Activated CD4-positive, alpha-beta T cell treated with anti-CD3 and anti-CD28 coated beads for 36 hours (primary cell): Measurements from ENCODE around the gene APOBR. TPM values are rescaled to one million over a fixed set of nuclear protein-coding genes. Genes with fewer than 3 reads are reported as not detected.
A peak's percentile ranks its signal among the peaks of the same experiment; 100 is the strongest.

Source experiments
- ATAC-seq: fragments of 200-7000 bp; cut with Tn5 transposase; one replicate; pipeline ENCODE4 v1.10.0; 2021; ENCODE audit warnings: mild to moderate bottlenecking, moderate library complexity
- CTCF ChIA-PET: fragments of 350-600 bp; sonication (Branson Sonifier 250); formaldehyde crosslinking; loops from one replicate; lab custom pipeline; 2021; ENCODE audit warnings: antibody characterized with exemption; lab: Charles Lee
- POLR2A ChIA-PET: fragments of 350-600 bp; sonication (Branson Sonifier 250); formaldehyde crosslinking; loops from one replicate; lab custom pipeline; 2021; ENCODE audit warnings: antibody characterized with exemption, inconsistent platforms; lab: Charles Lee
- DNase-seq: peaks from one replicate; pipeline ENCODE4 v3.0.0-alpha.2; 2020
- H3K27ac Mint-ChIP-seq: one replicate; pipeline ENCODE4 v1.8.0; 2021; ENCODE audit warnings: mixed read lengths
- H3K27me3 Mint-ChIP-seq: one replicate; pipeline ENCODE4 v1.8.0; 2021; ENCODE audit warnings: mixed read lengths
- H3K36me3 Mint-ChIP-seq: one replicate; pipeline ENCODE4 v1.8.0; 2021; ENCODE audit warnings: low read depth, mixed read lengths
- H3K4me1 Mint-ChIP-seq: one replicate; pipeline ENCODE4 v1.8.0; 2021; ENCODE audit warnings: mixed read lengths
- H3K4me3 Mint-ChIP-seq: one replicate; pipeline ENCODE4 v1.8.0; 2021; ENCODE audit warnings: mild to moderate bottlenecking, moderate library complexity, mixed read lengths
- H3K9me3 Mint-ChIP-seq: one replicate; pipeline ENCODE4 v1.8.0; 2021; ENCODE audit warnings: low read depth, mixed read lengths
- intact Hi-C, 2 experiments: fragments of 100-400 bp; cut with DNase I in 1 of 2; cut with micrococcal nuclease in 1 of 2; formaldehyde crosslinking; loops; one replicate each; pipeline versions ENCODE4 v1.14.2 to v1.15.1; 2022 to 2024; cut with DNase I, micrococcal nuclease
- total RNA-seq, 2 experiments: library from RNA; stranded (reverse); gene quantifications; one replicate each; pipeline ENCODE4 v1.2.3, GENCODE V29; 2021

The APOBR gene
- total RNA-seq, 2 experiments from 2014 or later: 1.8 to 2.4 TPM

- ATAC-seq (no peak), DNase-seq (peak; percentile 37)
- peak overlapping the region; percentile 100 for H3K27ac Mint-ChIP-seq
- peaks cover 21% of the 10 kb centered on the region for H3K36me3 Mint-ChIP-seq
- intact Hi-C loops: loop anchor here in 1 of 2 experiments (1.0 to 5.0 kb wide), 6 partner anchors 58 to 1981 kb away; partner anchors contain the start of genes ITGAL, KATNIP and KDM8
- H3K27me3 Mint-ChIP-seq: no peaks in the 10 kb centered on the region
- ChIA-PET CTCF (interaction anchor here (0.6 to 0.7 kb wide), 2 partner anchors 10 to 1279 kb away, joined by 3 read pairs; no protein-coding TSS in a partner anchor), POLR2A (interaction anchor here (0.6 to 0.9 kb wide), 2 partner anchors 45 to 200 kb away, joined by 3 to 4 read pairs; no protein-coding TSS in a partner anchor)
- H3K9me3 Mint-ChIP-seq: no peaks in the 10 kb centered on the region
- H3K4me3 Mint-ChIP-seq: peak overlapping the region; percentile 94
- peaks cover 60% of the 10 kb centered on the region for H3K4me1 Mint-ChIP-seq
Measured at GRCh38 chr16:28491230-28491969, 3.0 kb upstream of the APOBR start.

- ChIA-PET POLR2A (interaction anchor here (0.6 to 0.9 kb wide), 2 partner anchors 45 to 200 kb away, joined by 3 to 4 read pairs; no protein-coding TSS in a partner anchor), CTCF (interaction anchor here (0.6 to 0.7 kb wide), 2 partner anchors 11 to 1278 kb away, joined by 3 read pairs; no protein-coding TSS in a partner anchor)
- Mint-ChIP-seq H3K4me3 (peak within 1 kb of the TSS; percentile 94), H3K4me1 (peaks cover 60% of the 10 kb centered on the region), H3K27me3 (no peaks in the 10 kb centered on the region), H3K27ac (peak within 1 kb of the TSS; percentile 100), H3K9me3 (no peaks in the 10 kb centered on the region), H3K36me3 (peaks cover 19% of the 10 kb centered on the region)
- intact Hi-C loops: loop anchor here in 1 of 2 experiments (1.0 to 5.0 kb wide), 12 partner anchors 57 to 1980 kb away; partner anchors contain the start of genes ATXN2L, ITGAL, KATNIP and KDM8
- peak; percentile 94 for DNase-seq
- ATAC-seq: peak; percentile 64
Measured at GRCh38 chr16:28491970-28492474, 2.4 kb upstream of the APOBR start, which contains the start of gene CLN3. TSS of gene CLN3 (minus strand) at chr16:28492074. CDS start at chr16:28491759, 315 bp downstream.

- H3K27ac Mint-ChIP-seq: peak overlapping the region; percentile 100
- no peaks in the 10 kb centered on the region for H3K9me3 Mint-ChIP-seq
- intact Hi-C loops: loop anchor here in 1 of 2 experiments (1.0 to 5.0 kb wide), 11 partner anchors 62 to 1980 kb away; partner anchors contain the start of genes ATXN2L, ITGAL, KATNIP and KDM8
- no peak for ATAC-seq
- peak overlapping the region; percentile 94 for H3K4me3 Mint-ChIP-seq
- H3K27me3 Mint-ChIP-seq: no peaks in the 10 kb centered on the region
- peak; percentile 32 for DNase-seq
- ChIA-PET CTCF (interaction anchor here (0.7 kb wide), 1 partner anchor 11 kb away, joined by 3 read pairs; no protein-coding TSS in a partner anchor), POLR2A (interaction anchor here (0.9 kb wide), 1 partner anchor 201 kb away, joined by 3 read pairs; no protein-coding TSS in a partner anchor)
- H3K4me1 Mint-ChIP-seq: peaks cover 58% of the 10 kb centered on the region
- H3K36me3 Mint-ChIP-seq: peaks cover 16% of the 10 kb centered on the region
Measured at GRCh38 chr16:28492511-28492910, 1.9 kb upstream of the APOBR start.

GRCh38 chr16:28495098-28495793 lies 803 bp downstream of the APOBR start:
- DNase-seq (peak; percentile 21), ATAC-seq (no peak)
- ChIA-PET POLR2A (interaction anchor here (0.6 kb wide), 2 partner anchors 8 to 204 kb away, joined by 3 to 4 read pairs; no protein-coding TSS in a partner anchor), CTCF (no interaction called here)
- intact Hi-C loops: loop anchor here in 1 of 2 experiments (2.0 kb wide), 1 partner anchor 60 kb away; no protein-coding TSS in a partner anchor
- Mint-ChIP-seq H3K36me3 (peaks cover 5% of the 10 kb centered on the region), H3K27ac (peak overlapping the region; percentile 97), H3K27me3 (no peaks in the 10 kb centered on the region), H3K9me3 (no peaks in the 10 kb centered on the region), H3K4me3 (peak overlapping the region; percentile 94), H3K4me1 (peaks cover 50% of the 10 kb centered on the region)

GRCh38 chr16:28495795-28496749 lies 1.6 kb downstream of the APOBR start:
- ChIA-PET CTCF (interaction anchor here (1.1 kb wide), 1 partner anchor 10 kb away, joined by 4 read pairs; no protein-coding TSS in a partner anchor), POLR2A (no interaction called here)
- peak; percentile 21 for DNase-seq
- Mint-ChIP-seq H3K36me3 (peaks cover 5% of the 10 kb centered on the region), H3K9me3 (no peaks in the 10 kb centered on the region), H3K27ac (peak overlapping the region; percentile 97), H3K27me3 (no peaks in the 10 kb centered on the region), H3K4me1 (peaks cover 49% of the 10 kb centered on the region), H3K4me3 (peak overlapping the region; percentile 94)
- intact Hi-C loops: loop anchor here in 1 of 2 experiments (2.0 kb wide), 1 partner anchor 59 kb away; no protein-coding TSS in a partner anchor
- no peak for ATAC-seq

GRCh38 chr16:28496844-28497243 lies 2.4 kb downstream of the APOBR start:
- Mint-ChIP-seq H3K4me1 (peaks cover 46% of the 10 kb centered on the region), H3K36me3 (peaks cover under 1% of the 10 kb centered on the region), H3K4me3 (no peak overlapping the region), H3K9me3 (no peaks in the 10 kb centered on the region), H3K27me3 (no peaks in the 10 kb centered on the region), H3K27ac (peak overlapping the region; percentile 64)
- POLR2A ChIA-PET: no interaction called here
- CTCF ChIA-PET: interaction anchor here (1.1 kb wide), 1 partner anchor 9 kb away, joined by 4 read pairs; no protein-coding TSS in a partner anchor
- intact Hi-C loops: no loop called here
- ATAC-seq: no peak
- no peak for DNase-seq

- ATAC-seq (no peak), DNase-seq (no peak)
- ChIA-PET CTCF (interaction anchor here (1.1 kb wide), 1 partner anchor 8 kb away, joined by 4 read pairs; no protein-coding TSS in a partner anchor), POLR2A (no interaction called here)
- no peaks in the 10 kb centered on the region for H3K27me3 Mint-ChIP-seq
- no peaks in the 10 kb centered on the region for H3K9me3 Mint-ChIP-seq
- peak overlapping the region; percentile 64 for H3K27ac Mint-ChIP-seq
- H3K36me3 Mint-ChIP-seq: no peaks in the 10 kb centered on the region
- no peak overlapping the region for H3K4me3 Mint-ChIP-seq
- intact Hi-C loops: no loop called here
- H3K4me1 Mint-ChIP-seq: peaks cover 46% of the 10 kb centered on the region
Measured at GRCh38 chr16:28497386-28497785, 2.9 kb downstream of the APOBR start.

GRCh38 chr16:28497861-28498599 lies 3.6 kb downstream of the APOBR start:
- H3K4me1 Mint-ChIP-seq: peaks cover 43% of the 10 kb centered on the region
- no peaks in the 10 kb centered on the region for H3K9me3 Mint-ChIP-seq
- ChIA-PET POLR2A (no interaction called here), CTCF (no interaction called here)
- no peaks in the 10 kb centered on the region for H3K36me3 Mint-ChIP-seq
- H3K27ac Mint-ChIP-seq: peak overlapping the region; percentile 64
- DNase-seq: no peak
- H3K4me3 Mint-ChIP-seq: no peak overlapping the region
- no peaks in the 10 kb centered on the region for H3K27me3 Mint-ChIP-seq
- intact Hi-C loops: no loop called here
- ATAC-seq: no peak

GRCh38 chr16:28498666-28499381 lies 4.4 kb downstream of the APOBR start:
- intact Hi-C loops: no loop called here
- peaks cover 35% of the 10 kb centered on the region for H3K4me1 Mint-ChIP-seq
- ATAC-seq (no peak), DNase-seq (no peak)
- no peak overlapping the region for H3K4me3 Mint-ChIP-seq
- H3K27me3 Mint-ChIP-seq: no peaks in the 10 kb centered on the region
- no peak overlapping the region for H3K27ac Mint-ChIP-seq
- no peaks in the 10 kb centered on the region for H3K36me3 Mint-ChIP-seq
- CTCF ChIA-PET: no interaction called here
- no peaks in the 10 kb centered on the region for H3K9me3 Mint-ChIP-seq
- POLR2A ChIA-PET: no interaction called here
